A673 (cell line): ENCODE measurements around the gene DDX5.

ENCODE experiments used
- CTCF ChIP-seq: fragments of 300-800, 200-600 bp; sonication (generic); conservative IDR thresholded peaks from 2 replicates; pipeline ENCODE4 v1.5.1; 2017; ENCODE audit warnings: low read depth, mild to moderate bottlenecking, antibody characterized with exemption, low read length, moderate library complexity, mixed read lengths
- EZH2 ChIP-seq: fragments of 200-600 bp; sonication (generic); IDR thresholded peaks from 2 replicates; pipeline ENCODE4 v1.6.1; 2017; ENCODE audit warnings: borderline replicate concordance, low read depth, mild to moderate bottlenecking, mixed read lengths, antibody characterized with exemption, low read length; ENCODE audit not compliant: poor library complexity, severe bottlenecking

GRCh38 chr17:64480951-64481350 lies 25.1 kb downstream of the DDX5 start:
- TF ChIP-seq CTCF (no peak), EZH2 (no peak)
